ENCODE measurements around the gene ARL6IP6.

GRCh38 chr2:152715112-152715511, 3.3 kb upstream of the ARL6IP6 start:
- TF ChIP-seq CTCF (IDR thresholded peaks at IDR 0.05) (no peak), POLR2AphosphoS5 (IDR thresholded peaks at IDR 0.05; ENCODE audit: low read depth, low read length) (no peak), SIN3A (IDR thresholded peaks at IDR 0.05; ENCODE audit: borderline replicate concordance, insufficient read depth, low read depth, low read length) (no peak), REST (IDR thresholded peaks at IDR 0.05; ENCODE audit: insufficient read depth in 1 of 2, low read depth in 2 of 2, low read length in 1 of 2) (no peak), TCF7L2 (IDR thresholded peaks at IDR 0.05; ENCODE audit: low read depth, low read length) (no peak)

Data from Panc1 (cell line).